Muscle layer of duodenum (tissue), 2 donors: ENCODE results near the gene HOXB3.

Experiments used
- H3K27ac ChIP-seq: one replicate; pipeline ENCODE4 v1.7.0; 2013; ENCODE audit warnings: mild to moderate bottlenecking, low read length
- H3K27me3 ChIP-seq: one replicate; pipeline ENCODE4 v1.7.0; 2013; ENCODE audit warnings: low read depth, mild to moderate bottlenecking, control low read depth, low read length
- H3K36me3 ChIP-seq, 2 donors: one replicate each; pipeline ENCODE4 v1.7.0; 2013; ENCODE audit warnings: low read length in 2 of 2, control low read depth in 1 of 2, mild to moderate bottlenecking in 1 of 2; ENCODE audit not compliant: insufficient read depth in 2 of 2, control insufficient read depth in 1 of 2
- H3K4me1 ChIP-seq, 2 donors: one replicate each; pipeline ENCODE4 v1.7.0; 2013; ENCODE audit warnings: low read length in 2 of 2, mild to moderate bottlenecking in 2 of 2, control low read depth in 1 of 2, moderate library complexity in 1 of 2; ENCODE audit not compliant: insufficient read depth in 2 of 2, control insufficient read depth in 1 of 2
- H3K4me3 ChIP-seq, 2 donors: one replicate each; pipeline ENCODE4 v1.7.0; 2013; ENCODE audit warnings: low read length in 2 of 2, low read depth in 1 of 2, mild to moderate bottlenecking in 1 of 2
- H3K9me3 ChIP-seq, 2 donors: one replicate each; pipeline ENCODE4 v1.7.0; 2013; ENCODE audit warnings: low read length in 2 of 2, control low read depth in 1 of 2, mild to moderate bottlenecking in 1 of 2; ENCODE audit not compliant: control insufficient read depth in 1 of 2
- donor health status: healthy.

HOXB3 gene

GRCh38 chr17:48623583-48623982 lies 33.5 kb upstream of the HOXB3 start:
- Histone ChIP-seq H3K9me3 (no peaks in the 10 kb centered on the region), H3K27ac (no peak overlapping the region), H3K36me3 (no peaks in the 10 kb centered on the region), H3K27me3 (peaks cover 88% of the 10 kb centered on the region), H3K4me3 (no peak overlapping the region), H3K4me1 (peaks cover 0 to 23% of the 10 kb centered on the region in 2 donors)

GRCh38 chr17:48622857-48623256 lies 32.8 kb upstream of the HOXB3 start:
- Histone ChIP-seq H3K9me3 (no peaks in the 10 kb centered on the region), H3K36me3 (no peaks in the 10 kb centered on the region), H3K4me1 (peaks cover 0 to 28% of the 10 kb centered on the region in 2 donors), H3K4me3 (no peak overlapping the region), H3K27ac (no peak overlapping the region), H3K27me3 (peaks cover 87% of the 10 kb centered on the region)

- peaks cover 86% of the 10 kb centered on the region for H3K27me3 ChIP-seq
Measured at GRCh38 chr17:48621410-48622392, 31.7 kb upstream of the HOXB3 start.

GRCh38 chr17:48620461-48621139 lies 30.6 kb upstream of the HOXB3 start:
- peaks cover 89% of the 10 kb centered on the region for H3K27me3 ChIP-seq
- H3K36me3 ChIP-seq = no peaks in the 10 kb centered on the region
- no peak overlapping the region for H3K27ac ChIP-seq
- H3K4me1 ChIP-seq = peaks cover 0 to 21% of the 10 kb centered on the region in 2 donors
- H3K4me3 ChIP-seq = no peak overlapping the region
- H3K9me3 ChIP-seq = no peaks in the 10 kb centered on the region

More at GRCh38 chr17:48621410-48622392, 31.7 kb upstream of the HOXB3 start:
- no peaks in the 10 kb centered on the region for H3K36me3 ChIP-seq
- no peak overlapping the region for H3K27ac ChIP-seq
- no peak overlapping the region for H3K4me3 ChIP-seq
- no peaks in the 10 kb centered on the region for H3K9me3 ChIP-seq
- H3K4me1 ChIP-seq = peaks cover 0 to 31% of the 10 kb centered on the region in 2 donors

DNA sequence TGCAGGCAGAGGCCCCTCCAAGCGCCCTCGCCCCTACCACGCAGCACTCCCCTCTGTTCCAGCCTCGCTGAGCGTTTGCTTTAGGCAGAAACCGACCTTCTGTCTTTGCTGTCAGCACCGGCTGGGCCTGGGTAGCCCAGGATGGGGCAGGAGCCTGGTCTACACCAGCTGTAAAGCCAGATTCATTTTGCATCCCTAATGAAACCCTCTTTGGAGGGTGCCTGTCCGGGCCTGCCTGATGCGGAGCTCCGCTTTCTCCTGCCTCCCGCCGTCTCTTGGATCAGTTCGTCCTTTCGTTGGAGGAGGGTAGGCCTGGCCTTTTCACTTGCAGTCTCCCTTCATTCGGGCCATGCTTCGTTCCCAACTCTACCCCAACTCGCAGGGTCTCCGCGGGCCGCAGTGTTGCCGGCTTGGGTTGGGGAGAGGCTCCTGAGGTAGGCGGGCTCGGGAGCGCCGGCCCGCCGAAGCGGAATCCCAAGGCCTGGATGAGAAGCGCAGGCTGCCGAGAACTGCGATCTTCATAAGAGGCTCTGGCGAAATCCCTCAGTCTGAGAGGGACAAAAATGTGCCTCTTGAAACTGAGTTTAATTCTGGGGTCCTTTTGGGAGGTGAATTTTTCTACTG lies 29.9 kb upstream of the HOXB3 start:
- no peaks in the 10 kb centered on the region for H3K36me3 ChIP-seq
- peaks cover 0 to 15% of the 10 kb centered on the region in 2 donors for H3K4me1 ChIP-seq
- peaks cover 89% of the 10 kb centered on the region for H3K27me3 ChIP-seq
- H3K9me3 ChIP-seq = no peaks in the 10 kb centered on the region
- no peak overlapping the region for H3K27ac ChIP-seq
- H3K4me3 ChIP-seq = no peak overlapping the region

DNA sequence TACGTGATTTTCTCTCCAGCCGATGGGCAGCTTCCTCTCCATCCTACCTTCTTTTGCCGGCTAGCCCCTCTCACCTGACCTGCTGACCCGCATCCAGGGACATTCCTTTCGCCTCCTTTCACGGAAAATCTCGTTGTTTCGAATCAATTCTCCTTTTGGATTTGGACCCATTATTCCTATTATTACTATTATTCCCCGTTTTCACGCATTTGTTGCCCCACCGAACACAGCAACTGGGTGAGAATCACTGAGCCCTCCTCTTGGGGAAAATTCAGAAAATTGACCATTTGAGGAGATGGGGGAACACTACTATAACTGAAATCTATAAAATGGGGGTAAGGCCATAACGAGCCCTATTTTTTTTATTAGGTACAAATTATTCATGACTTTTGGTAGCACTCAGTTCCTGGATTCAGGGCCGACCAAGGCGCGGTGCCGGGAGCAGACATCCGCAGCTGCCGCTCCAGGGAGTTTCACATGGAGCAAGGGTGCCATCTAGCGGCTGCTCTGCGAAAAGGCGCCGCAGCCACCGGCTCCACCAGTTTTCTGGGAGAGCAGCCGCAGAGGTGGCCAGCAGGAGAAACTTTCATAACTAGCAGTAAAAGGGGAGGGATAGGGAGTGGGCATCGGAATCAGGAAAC lies 28.3 kb upstream of the HOXB3 start:
- Histone ChIP-seq H3K27me3 (peaks cover 86% of the 10 kb centered on the region), H3K4me1 (peaks cover 0 to 17% of the 10 kb centered on the region in 2 donors), H3K4me3 (no peak overlapping the region), H3K36me3 (no peaks in the 10 kb centered on the region), H3K27ac (no peak overlapping the region), H3K9me3 (no peaks in the 10 kb centered on the region)

- peaks cover 81% of the 10 kb centered on the region for H3K27me3 ChIP-seq
- H3K4me1 ChIP-seq = peaks cover 0 to 22% of the 10 kb centered on the region in 2 donors
- no peaks in the 10 kb centered on the region for H3K36me3 ChIP-seq
- no peak overlapping the region for H3K4me3 ChIP-seq
- H3K9me3 ChIP-seq = no peaks in the 10 kb centered on the region
- H3K27ac ChIP-seq = no peak overlapping the region
Measured at GRCh38 chr17:48617471-48618255, 27.6 kb upstream of the HOXB3 start.

DNA sequence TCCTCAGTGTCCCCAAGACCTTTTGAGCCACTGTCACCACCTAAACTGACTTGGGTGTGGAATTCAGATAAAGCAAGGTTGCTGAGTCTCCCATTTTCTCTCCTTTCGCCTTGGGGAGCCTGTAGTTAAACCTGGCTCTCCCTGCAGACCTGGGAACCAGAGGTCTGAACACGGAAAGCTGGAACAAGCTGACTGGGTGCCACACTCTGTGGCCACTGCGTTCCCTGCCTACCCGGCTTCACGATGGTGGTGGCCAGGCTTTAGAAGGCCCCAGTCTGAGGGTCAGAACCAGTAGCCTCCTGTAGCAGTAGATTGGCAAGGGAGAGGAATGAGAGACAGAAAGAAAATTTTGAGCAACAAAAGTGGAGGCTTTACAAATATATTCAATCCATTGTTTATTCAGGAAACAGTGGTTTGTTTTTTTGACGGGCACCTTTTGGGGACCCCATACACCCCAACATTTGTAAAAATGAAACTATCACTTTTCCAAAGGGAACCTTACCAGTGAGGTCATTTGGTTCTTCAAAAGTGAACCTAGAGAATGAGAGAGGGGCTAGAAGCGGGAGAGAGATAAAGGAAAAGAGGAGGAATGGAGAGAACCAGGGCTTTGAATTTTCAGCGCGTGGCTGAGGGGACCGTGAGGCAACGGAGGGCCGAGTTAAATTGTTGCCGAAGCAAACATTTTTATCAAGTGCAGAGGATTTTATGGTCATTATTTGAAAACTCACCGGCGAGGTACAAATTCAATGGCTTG lies 26.9 kb upstream of the HOXB3 start:
- Histone ChIP-seq H3K27me3 (peaks cover 80% of the 10 kb centered on the region), H3K4me3 (no peak overlapping the region), H3K36me3 (no peaks in the 10 kb centered on the region), H3K9me3 (no peaks in the 10 kb centered on the region), H3K27ac (no peak overlapping the region), H3K4me1 (peaks cover 0 to 29% of the 10 kb centered on the region in 2 donors)

DNA sequence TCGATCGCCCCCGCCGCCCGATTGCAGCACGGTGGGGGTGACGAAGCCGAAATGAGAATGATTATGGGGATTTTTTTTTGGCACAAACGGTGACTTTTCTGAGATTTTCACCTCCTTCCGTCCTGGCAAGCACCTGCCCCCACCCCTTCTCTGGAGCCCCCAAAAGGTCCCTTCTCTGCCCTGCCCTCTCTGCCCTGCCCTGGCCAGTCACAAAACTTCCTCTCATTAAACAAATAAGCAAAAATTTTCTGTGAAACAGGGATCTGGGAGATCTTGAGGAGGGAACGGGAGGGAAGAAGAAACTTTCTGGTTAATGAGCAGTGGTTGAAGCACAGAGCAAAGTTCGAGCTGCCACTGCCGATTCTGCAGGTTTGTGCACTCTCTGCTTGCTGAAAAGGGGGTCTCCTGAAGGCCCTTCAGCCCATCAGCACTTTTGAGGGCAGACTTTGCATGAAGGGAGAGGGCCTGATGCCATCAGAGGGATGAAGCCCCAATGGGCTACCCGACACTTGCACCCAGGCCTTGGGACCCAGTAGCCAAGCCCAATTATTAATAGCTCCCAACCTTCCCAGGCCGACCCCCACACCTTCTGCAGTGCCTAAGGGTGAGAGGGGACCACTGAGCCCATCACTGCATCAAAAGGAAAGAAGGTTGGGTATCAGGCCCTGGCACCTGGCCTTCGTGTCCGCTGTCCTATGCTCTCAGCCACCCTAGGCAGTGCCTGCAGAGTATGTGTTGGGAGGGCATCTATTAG lies 26.1 kb upstream of the HOXB3 start:
- Histone ChIP-seq H3K4me1 (peaks cover 0 to 33% of the 10 kb centered on the region in 2 donors), H3K36me3 (no peaks in the 10 kb centered on the region), H3K27ac (no peak overlapping the region), H3K4me3 (no peak overlapping the region), H3K9me3 (no peaks in the 10 kb centered on the region), H3K27me3 (peaks cover 80% of the 10 kb centered on the region)
